HuH-7 (cell line): Measurements from ENCODE around the gene BIRC7.

Source experiments
- DNase-seq: peaks from one replicate; pipeline ENCODE4 v3.0.0; 2011; ENCODE audit warnings: low spot score

The BIRC7 gene

DNA sequence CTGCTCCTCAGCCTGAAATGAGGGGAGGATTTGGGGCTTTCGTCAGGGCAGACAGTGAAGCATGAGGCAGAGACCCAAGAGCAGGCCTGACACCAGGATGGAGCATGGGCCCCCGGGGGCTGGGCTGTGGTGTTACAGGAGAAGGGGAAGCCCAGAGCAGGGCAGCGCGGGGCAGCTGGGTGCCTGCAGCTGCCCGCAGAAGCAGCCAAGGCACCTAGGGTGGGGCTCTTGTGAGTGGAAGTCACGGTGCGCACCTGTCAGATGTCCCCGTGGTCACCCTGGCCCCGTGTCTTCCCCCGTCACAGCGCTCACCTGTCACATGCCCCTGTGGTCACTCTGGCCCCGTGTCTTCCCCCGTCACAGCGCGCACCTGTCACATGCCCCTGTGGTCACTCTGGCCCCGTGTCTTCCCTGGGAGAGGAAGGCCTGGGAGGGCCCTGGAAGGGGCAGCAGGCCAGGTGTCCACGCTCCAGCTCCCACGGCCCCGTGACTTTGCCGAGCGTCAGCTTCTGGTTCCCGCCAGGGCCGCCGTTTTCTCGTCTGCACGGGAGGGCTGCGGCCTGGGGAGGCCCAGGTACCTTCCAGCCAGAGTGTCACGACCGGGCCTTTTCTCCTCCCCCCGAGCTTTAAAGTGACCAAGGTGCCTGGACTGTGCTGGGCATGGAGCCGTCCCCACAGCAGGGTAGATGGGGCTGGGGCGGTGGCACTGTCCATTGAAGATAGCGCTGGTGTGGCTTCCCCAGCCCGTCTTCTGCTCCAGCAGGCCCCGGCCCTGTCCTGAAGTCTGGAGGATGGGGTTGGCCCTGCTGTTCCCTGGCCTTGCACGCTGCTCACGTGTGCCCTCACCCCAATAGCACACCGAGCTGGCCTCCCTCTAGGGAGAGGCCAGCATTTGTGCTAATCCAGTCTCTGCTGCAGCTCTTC lies 46.3 kb downstream of the BIRC7 start:
- no peak for DNase-seq

DNA sequence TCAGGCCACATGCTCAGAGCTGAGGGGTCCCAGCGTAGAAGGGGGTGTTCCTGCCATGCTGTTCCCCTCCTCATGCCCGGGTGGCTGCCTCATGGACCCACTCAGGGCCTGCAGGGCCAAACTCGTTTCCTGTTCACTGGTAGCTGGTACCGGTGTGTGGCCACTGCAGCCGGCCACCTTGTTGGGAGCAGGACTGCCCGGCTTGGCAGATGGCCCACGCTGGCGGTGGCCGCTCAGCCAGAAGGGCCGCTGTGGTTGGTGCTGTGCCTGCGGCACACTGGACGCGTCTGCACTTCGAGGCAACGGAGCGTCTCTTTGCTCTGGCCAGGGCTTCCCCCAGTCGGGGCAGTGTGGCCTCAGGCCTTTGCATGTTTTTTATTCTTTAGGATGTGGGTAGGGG lies 47.2 kb downstream of the BIRC7 start:
- DNase-seq, result no peak

- DNase-seq, result no peak
Measured at GRCh38 chr20:63283397-63284082, 47.8 kb downstream of the BIRC7 start.

DNA sequence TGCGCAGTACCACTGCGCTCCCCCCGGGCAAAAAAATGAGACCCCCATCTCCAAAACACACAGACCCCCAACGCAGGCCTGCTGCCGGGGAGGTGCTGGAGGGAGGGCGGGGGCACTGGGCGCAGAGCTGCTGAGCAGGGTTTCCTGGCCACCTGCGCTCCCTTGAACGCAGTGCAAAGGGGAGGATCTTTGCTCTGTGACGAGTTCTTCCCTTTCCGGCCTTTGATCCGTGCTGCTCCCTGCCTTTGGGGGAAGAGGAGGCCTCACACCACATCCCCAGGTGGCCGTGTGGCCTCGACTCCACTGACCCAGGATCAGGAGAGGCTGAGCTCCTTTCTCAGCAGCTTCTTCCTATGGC lies 48.4 kb downstream of the BIRC7 start:
- no peak for DNase-seq

GRCh38 chr20:63284544-63284949 lies 48.8 kb downstream of the BIRC7 start:
- no peak for DNase-seq

- no peak for DNase-seq
Measured at GRCh38 chr20:63284981-63285524, 49.3 kb downstream of the BIRC7 start.

DNA sequence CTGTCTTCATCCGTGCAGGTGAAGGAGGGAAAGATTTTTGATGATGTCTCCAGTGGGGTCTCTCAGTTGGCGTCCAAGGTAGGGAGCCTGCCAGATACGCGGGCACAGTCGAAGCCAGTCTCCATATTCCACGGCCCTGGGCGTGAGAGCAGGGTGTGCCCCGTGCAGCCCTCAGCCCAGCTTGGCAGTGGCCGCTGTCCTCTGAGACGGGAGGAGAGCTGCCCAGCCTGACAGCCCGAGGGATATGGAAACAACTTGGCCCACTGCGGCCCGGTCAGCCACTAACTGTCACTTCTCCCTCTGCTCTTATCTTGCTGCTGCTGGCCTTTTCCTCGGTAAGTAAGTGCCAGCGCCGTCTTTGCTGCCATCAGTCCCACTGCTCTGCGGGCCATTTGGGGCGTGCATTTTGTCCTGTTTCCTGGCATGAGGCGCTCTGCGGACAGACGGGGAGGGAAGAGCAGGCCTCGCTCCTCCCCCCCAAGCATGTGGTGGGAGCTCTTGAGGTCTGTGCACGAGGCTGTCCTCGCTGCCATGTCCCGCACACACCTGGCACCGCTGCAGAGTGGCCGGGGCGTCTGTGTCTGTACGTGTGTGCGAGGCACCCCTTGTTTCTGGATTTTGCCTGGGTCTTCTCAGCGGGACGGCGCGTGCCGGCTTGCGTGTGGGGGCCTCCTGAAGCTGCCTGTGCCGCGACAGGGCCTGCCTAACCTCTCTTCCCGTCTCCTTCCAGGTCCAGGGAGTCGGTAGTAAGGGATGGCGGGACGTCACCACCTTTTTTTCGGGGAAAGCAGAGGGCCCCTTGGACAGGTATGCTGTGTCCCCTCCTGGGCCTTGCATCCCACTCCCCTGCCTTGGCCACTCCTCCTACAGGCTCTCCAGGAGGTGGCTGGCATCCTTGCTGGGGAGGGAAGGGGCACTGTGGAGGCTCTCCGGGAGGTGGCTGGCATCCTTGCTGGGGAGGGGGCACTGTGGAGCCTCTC lies 50.2 kb downstream of the BIRC7 start:
- DNase-seq, result no peak

DNA sequence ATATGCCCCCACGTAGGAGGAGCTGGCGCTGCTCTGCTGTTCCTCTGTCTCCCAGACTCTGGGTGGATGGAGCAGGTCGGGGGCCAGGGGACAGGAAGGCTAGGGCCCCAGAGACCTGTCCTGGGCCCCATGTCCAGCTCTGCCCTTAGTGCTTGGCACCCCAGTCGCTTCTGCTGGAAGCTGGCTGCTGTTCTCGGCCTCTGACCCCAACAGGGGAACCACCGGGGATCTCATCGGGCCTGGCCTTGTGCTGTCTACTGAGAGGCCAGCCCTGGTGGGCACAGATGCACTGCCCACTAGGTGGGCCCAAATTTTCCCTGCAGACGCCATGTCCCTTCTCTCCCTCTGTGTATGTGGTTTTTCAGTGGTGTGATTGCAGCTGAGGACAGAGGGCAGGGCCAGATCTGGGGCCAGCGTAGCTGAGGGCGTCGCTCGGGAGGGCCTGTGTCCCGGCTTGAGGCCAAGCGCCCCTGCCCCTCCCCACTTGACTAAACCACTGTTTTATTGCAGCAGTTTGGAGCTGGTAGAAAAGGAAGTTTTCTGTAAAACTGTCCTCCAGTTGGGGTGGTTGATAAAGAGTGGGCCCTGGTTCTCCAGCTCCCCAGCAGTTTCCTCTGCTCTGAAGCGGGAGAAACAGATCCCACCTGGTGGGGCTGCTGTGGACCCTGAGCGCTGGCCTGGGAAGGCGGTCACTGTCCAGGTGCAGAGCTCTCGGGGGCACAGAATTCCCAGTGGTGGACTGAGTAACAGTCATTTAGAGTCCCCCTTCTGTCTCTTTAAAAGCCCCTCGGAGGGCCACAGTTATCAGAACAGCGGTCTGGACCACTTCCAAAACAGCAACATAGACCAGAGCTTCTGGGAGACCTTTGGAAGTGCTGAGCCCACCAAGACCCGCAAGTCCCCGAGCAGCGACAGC lies 51.3 kb downstream of the BIRC7 start:
- no peak for DNase-seq

DNA sequence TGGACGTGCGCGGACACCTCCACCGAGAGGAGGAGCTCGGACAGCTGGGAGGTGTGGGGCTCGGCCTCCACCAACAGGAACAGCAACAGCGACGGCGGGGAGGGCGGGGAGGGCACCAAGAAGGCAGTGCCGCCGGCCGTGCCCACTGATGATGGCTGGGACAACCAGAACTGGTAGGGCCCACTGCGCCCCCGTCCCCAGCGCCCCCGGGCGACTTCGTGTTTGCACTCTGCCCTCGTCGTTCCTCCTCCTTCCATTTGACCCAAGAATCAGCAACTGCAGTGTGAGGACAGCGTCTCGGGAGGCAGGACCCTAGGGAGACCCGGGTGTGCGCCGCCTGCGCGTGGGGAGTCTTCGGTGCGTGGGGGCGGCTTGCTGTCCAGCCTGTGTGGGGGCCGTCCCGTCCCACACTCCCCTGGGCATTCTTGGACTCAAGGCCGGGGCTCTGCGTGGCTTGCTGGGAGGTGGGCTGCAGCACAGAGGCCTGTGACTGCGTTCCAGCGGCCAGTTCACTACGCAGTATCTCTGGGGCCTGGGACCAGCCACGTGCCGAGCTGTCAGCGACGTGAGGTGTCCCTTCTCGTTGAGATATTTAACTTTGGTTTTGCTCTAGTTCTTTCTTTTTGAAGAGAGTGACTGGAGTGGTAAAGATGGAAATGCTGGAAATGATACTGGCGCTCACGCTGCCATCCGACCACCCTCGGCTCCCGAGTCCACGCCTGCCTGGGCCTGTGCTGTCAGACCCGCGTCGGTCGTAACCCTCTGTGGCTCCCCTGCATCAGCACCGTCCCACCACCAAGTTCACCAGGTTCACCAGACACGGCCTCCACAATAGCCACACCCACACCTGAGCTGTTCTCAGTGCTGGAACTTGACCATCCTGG lies 52.2 kb downstream of the BIRC7 start:
- no peak for DNase-seq

GRCh38 chr20:63288581-63289251 lies 53.0 kb downstream of the BIRC7 start:
- no peak for DNase-seq

DNA sequence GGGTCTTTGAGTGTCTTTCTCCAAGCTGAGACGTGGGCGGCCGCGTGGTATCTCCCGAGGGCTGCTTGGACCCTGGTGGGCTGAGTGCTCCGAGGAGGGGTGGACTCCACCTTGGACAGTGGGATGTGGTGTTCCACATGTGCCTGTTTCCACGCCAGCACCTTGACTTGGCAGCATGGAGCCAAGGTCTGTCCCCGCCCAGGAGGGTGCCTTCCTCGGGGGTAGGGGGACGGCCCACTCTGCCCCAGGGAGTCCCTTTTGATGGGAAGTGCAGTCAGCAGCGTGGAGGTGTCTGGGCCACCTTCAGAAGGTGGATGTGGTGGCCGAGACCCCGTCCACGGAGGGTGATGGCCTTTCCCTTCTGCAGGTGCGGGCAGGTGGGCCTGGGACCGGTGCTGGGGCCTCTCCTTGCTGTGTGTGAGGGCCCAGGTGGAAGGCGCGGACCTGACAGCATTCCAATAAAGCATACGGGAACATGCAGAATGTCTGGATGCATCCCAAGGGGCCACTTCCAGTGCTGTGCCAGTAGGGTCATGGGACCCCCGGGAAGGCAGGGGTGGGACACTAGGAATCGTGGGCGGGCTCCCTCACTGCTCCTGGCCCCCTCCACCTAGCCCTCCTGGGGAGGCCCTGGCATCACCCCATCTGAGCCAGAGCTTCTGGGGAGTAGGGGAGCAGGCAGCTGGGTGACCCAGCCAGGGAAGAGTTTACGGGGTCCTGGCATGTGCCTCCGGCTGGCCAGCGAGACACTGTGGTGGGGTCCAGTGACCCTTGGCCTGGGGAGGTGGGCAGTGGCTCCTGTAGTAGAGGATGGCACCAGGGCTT lies 53.8 kb downstream of the BIRC7 start:
- DNase-seq, result no peak
